ENCODE results near the gene TMC5. TPM values are rescaled to one million over a fixed set of nuclear protein-coding genes. Genes with fewer than 3 reads are reported as not detected.
"Not testable (repeated sequence)": the region's sequence is repeated elsewhere in the genome, so short reads cannot be mapped to it uniquely, and the experiment has no call there.

TMC5 gene
- total RNA-seq, 4 donors from 2014 or later = 0.19 TPM; not detected in 3

DNA sequence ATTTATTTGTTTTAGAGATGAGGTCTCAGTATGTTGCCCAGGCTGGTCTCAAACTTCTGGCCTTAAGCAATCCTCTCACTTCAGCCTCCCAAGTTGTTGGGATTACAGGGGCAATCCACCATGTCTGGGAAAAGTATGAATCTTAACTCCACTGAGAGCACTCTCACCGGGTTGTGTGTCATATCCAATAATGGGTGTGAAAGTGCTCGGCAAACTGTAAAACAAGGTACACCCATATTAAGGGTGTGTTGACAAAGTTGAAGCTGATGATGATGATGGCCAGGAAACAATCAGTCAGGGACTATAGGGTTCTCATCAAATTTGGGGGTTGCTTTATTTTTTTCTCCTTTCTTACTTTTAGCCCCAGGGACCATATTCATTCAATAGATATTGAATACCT lies 25.3 kb upstream of the TMC5 start:
- no peak overlapping the region for H3K4me3 ChIP-seq
- no peaks in the 10 kb centered on the region for H3K36me3 ChIP-seq
- intact Hi-C loops (cut with DNase I; ENCODE audit: low total_unique reads) (no loop called here), in situ Hi-C loops (cut with MboI; ENCODE audit: low sequenced_read_pairs in 4 of 4) (loop anchor here in 1 of 4 donors (5.0 kb wide), 1 partner anchor 50 kb away; no protein-coding TSS in a partner anchor)
- no peak for DNase-seq
- H3K9me3 ChIP-seq = no peaks in the 10 kb centered on the region
- peaks cover 0 to 9% (median 2%) of the 10 kb centered on the region in 3 donors for H3K27me3 ChIP-seq
- no peak for TF ChIP-seq POLR2A (IDR thresholded peaks at IDR 0.05)
- no peak for TF ChIP-seq CTCF (IDR thresholded peaks at IDR 0.05 in 4 of 5, conservative IDR thresholded peaks at IDR 0.05 in 1 of 5)
- no peak overlapping the region for H3K27ac ChIP-seq
- no peaks in the 10 kb centered on the region for H3K4me1 ChIP-seq
- no peak for ATAC-seq

- ATAC-seq (no peak), DNase-seq (no peak)
- no peak for TF ChIP-seq POLR2A (IDR thresholded peaks at IDR 0.05)
- no peak for TF ChIP-seq CTCF (IDR thresholded peaks at IDR 0.05 in 4 of 5, conservative IDR thresholded peaks at IDR 0.05 in 1 of 5)
- Histone ChIP-seq H3K36me3 (no peaks in the 10 kb centered on the region), H3K4me3 (no peak overlapping the region), H3K27ac (no peak overlapping the region), H3K4me1 (no peaks in the 10 kb centered on the region), H3K27me3 (peaks cover 0 to 9% (median 2%) of the 10 kb centered on the region in 3 donors), H3K9me3 (no peaks in the 10 kb centered on the region)
- in situ Hi-C loops (cut with MboI; ENCODE audit: low sequenced_read_pairs in 4 of 4) = loop anchor here in 1 of 4 donors (5.0 kb wide), 1 partner anchor 49 kb away; no protein-coding TSS in a partner anchor
- intact Hi-C loops (cut with DNase I; ENCODE audit: low total_unique reads) = no loop called here
Measured at GRCh38 chr16:19393226-19394111, 24.2 kb upstream of the TMC5 start.

- DNase-seq; H3K9me3 ChIP-seq; H3K4me1 ChIP-seq; H3K36me3 ChIP-seq; intact Hi-C loops (cut with DNase I; ENCODE audit: low total_unique reads); ATAC-seq; H3K4me3 ChIP-seq; in situ Hi-C loops (cut with MboI; ENCODE audit: low sequenced_read_pairs in 4 of 4); H3K27me3 ChIP-seq; H3K27ac ChIP-seq: not testable (repeated sequence)
Measured at GRCh38 chr16:19395646-19396267, 21.9 kb upstream of the TMC5 start.

DNA sequence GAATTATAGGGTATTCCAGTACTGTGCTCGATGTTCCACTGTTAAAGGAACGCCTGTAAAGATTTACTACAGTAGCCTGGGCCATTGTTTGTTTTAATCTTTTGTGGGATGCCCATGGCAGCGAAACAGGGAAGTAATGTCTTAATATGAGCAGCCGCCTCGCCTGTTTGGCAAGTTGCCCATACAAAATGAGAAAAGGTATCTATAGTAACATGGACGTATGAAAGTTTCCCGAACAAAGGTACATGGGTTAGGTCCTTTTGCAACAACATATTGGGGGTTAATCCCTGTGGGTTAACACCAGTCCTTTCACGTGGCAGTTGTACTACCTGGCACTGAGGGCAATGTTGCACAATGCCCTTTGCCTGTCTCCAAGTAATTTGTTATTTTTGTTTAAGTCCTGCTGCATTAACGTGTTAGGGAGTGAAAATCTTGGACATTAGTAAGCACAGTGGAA lies 21.1 kb upstream of the TMC5 start:
- Histone ChIP-seq H3K27ac (no peak overlapping the region), H3K4me3 (no peak overlapping the region), H3K4me1 (no peaks in the 10 kb centered on the region), H3K27me3 (peaks cover 0 to 4% (median 2%) of the 10 kb centered on the region in 3 donors), H3K9me3 (no peaks in the 10 kb centered on the region), H3K36me3 (no peaks in the 10 kb centered on the region)
- TF ChIP-seq CTCF (IDR thresholded peaks at IDR 0.05 in 4 of 5, conservative IDR thresholded peaks at IDR 0.05 in 1 of 5) (no peak), POLR2A (IDR thresholded peaks at IDR 0.05) (no peak)
- no peak for ATAC-seq
- intact Hi-C loops (cut with DNase I; ENCODE audit: low total_unique reads) (no loop called here), in situ Hi-C loops (cut with MboI; ENCODE audit: low sequenced_read_pairs in 4 of 4) (no loop called here)
- DNase-seq = no peak

DNA sequence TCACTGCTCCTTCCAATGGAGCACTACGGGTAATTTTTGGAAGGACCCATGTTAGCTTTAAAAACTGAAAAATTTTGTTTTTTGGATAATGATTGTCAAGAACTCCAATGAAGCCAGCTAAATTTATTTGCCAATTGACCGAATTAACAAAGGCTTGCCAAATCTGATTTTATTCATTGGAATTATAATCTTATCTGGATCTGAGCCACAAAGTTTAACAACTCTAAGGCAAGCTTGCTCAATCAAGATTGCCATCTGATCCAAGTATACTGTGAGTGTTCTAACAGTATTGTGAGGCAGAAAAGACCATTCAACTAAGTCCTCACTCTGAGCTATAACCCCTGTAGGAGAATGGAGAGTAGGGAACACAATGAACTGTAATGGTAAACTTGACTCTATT lies 20.3 kb upstream of the TMC5 start:
- in situ Hi-C loops (cut with MboI; ENCODE audit: low sequenced_read_pairs in 4 of 4) = not testable (repeated sequence)

More for the DNA sequence above, 20.3 kb upstream of the TMC5 start:
- DNase-seq; H3K9me3 ChIP-seq; intact Hi-C loops (cut with DNase I; ENCODE audit: low total_unique reads); ATAC-seq; H3K36me3 ChIP-seq; H3K4me1 ChIP-seq; H3K4me3 ChIP-seq; H3K27me3 ChIP-seq; H3K27ac ChIP-seq: not testable (repeated sequence)

Data from gastrocnemius medialis (tissue), 4 donors.